ENCODE data around the gene CFAP100.

DNA sequence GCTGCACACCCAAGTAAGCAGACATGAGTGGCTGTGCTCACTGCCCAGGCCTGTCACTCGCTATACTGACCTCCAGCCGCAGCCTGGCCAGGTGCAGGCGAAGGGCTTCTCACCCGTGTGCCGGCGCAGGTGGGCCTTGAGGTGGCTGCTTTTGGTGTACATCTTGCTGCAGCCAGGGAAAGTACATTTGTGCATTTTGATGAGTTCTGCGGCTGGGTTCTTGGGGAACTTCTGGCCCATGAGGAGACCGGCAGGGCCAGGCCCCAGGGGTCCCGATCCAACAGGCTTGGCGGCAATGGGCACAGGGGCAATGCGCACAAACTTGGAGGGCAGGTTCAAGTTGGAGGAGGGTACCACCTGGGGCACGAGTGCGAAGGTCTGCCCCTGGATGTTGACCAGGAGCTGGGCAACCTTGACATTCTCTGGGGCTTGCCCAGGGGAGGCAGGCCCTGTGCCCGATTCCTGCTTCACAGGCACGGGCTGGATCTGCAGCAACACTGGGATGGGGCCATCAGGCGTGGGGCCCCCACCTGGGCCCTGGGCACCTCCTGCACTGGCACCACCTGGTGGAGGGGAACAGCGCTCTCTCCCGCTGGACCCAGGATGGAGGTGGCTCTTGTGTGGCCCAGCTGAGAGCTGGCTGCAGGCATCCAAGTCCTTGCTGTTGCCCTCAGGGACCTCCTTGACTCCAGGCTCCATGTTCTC, 42.8 kb upstream of the CFAP100 start:
- no peak for TF ChIP-seq EZH2 (IDR thresholded peaks at IDR 0.05)
- TF ChIP-seq, protein P1, sequence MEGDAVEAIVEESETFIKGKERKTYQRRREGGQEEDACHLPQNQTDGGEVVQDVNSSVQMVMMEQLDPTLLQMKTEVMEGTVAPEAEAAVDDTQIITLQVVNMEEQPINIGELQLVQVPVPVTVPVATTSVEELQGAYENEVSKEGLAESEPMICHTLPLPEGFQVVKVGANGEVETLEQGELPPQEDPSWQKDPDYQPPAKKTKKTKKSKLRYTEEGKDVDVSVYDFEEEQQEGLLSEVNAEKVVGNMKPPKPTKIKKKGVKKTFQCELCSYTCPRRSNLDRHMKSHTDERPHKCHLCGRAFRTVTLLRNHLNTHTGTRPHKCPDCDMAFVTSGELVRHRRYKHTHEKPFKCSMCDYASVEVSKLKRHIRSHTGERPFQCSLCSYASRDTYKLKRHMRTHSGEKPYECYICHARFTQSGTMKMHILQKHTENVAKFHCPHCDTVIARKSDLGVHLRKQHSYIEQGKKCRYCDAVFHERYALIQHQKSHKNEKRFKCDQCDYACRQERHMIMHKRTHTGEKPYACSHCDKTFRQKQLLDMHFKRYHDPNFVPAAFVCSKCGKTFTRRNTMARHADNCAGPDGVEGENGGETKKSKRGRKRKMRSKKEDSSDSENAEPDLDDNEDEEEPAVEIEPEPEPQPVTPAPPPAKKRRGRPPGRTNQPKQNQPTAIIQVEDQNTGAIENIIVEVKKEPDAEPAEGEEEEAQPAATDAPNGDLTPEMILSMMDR (IDR thresholded peaks at IDR 0.05): no peak

Measured in neural progenitor cell (in vitro differentiated cells).